Activated CD4-positive, alpha-beta T cell treated with anti-CD3 and anti-CD28 coated beads, Interleukin-2, amount 50 U/mL, for 48 hours (primary cell): ENCODE results near the gene STEAP1B.

Experiments used
- DNase-seq, 2 experiments: peaks; one replicate each; pipeline ENCODE4 v3.0.0-alpha.2; 2020

The STEAP1B gene

DNA sequence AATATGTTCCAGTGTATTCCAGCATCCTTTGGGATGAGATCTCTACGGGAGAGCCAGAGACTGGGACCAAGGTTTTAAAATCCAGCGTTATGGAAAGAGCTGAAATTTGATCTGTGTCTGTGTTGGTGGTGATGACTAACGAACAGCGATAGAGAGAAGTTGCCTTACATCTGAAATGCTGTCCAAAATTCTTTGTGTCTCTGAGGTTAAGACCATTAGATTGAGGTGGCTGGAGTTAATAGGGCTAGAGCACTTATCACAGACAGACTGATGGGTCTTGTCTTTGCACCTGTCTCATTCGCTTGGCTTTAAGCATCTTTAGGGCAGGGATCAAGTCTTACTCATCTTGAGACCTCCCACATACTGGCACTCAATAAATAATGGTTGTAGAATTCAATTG, 102.0 kb downstream of the STEAP1B start:
- no peak for DNase-seq

DNA sequence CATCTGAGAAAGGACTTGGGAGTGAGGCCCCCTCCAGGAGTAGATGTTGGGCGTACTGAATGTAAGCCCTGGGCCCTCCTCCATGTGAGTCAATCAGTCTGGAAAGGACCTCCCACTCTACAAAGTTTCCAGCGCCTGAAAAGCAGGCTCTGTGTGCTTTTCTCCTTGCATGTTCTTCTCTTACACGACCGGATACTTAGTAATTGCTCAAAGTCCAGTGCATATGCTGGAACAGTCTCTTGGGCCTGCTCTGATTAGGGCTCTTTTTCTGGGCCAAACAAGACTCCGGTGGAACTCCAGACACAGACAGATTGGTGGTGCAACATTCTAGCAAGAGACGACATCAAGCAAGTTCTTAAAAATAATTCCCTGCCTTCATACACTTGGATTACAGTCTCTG, 104.8 kb downstream of the STEAP1B start:
- DNase-seq: no peak

DNA sequence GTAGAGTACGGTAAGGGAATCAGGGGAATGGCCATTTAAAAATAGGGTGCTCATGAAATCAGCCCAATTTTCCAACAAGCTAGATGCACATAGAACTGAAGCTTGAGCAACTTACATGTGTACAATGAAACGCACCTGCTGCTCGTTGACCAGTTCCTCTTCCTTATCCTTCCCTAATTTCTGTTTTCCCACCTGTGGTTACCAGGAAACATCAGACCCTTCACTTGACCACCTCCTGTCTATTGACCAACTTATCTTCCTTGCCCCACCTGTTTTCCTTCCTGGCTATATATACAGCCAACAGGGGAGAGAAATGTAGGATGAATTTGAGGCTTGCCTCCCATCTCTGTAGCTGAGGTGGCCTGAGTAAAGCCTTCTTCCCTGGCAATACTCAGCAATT, 105.2 kb downstream of the STEAP1B start:
- DNase-seq: no peak

DNA sequence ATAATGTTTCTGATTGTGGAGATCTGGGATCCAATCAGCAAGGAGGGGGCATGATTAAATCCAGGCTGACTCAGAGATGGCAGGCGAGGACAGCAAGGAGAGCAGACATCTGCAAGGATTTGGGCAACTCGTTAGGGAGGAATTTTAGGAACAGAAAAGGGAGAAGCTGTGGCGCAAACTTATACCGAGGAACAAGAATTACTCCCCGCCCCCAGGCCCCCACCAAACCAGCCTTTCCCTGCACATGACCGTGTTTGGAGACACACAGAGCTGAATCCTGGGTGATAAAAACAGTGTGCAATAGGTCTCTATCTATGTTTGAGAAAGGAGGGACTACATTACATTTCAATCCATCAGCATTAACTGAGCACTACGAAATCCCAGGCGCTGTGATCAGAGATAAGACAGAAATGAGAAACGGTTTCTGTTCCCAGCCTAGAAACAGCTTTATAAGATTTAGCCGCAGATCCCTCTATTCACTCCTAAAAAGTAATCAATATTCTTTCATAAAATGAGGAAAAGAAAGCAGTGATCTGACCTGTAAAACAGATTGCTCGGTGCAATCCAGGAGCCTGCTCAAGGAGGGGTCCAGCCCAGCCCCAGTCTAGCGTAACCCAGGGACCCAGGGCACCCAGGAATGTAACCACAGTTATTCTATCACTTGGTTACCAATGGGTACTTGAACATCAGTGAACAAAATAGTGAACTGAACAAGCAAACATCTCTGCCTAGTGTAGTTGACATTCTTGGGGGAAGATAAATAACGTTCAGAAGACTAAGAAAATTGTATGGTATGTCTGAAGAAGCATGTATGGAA, 105.9 kb downstream of the STEAP1B start:
- no peak for DNase-seq

DNA sequence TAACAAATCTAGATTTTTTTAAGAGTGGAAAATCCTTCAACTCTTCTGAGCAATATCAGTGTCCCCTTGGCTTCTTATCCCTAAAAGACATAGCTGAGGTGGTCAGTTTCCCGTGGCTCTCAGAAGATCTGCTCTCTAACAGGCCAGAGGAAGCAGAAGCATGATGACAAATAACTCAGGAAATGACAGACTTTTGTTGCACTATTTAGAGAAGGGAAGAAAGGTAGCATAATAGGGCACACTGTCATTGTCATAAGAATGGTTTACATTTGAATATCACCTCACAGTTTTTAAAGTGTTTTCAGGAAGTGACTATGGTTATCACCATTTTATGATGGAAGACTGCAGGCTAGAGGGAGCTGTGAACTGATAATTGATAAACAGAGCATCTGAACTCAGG, 109.5 kb downstream of the STEAP1B start:
- no peak for DNase-seq

DNA sequence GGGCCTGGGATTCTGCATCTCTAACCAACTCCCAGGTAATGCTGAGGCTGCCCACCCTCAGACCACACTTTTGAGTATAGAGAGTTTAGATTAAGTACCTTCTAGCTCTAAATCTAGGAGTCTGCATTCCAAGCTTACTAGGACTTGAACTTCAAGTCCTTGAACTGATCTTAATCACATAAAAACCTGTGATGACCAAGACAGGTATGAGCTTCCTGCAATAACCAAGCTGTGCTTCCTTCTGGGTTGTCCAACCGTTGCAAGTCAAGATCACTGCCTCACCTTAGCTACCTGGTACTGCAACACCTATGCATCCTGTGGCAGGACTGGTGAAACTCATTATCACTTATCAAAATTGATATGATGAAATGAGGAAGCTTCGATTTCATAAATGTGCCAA, 110.1 kb downstream of the STEAP1B start:
- no peak for DNase-seq

DNA sequence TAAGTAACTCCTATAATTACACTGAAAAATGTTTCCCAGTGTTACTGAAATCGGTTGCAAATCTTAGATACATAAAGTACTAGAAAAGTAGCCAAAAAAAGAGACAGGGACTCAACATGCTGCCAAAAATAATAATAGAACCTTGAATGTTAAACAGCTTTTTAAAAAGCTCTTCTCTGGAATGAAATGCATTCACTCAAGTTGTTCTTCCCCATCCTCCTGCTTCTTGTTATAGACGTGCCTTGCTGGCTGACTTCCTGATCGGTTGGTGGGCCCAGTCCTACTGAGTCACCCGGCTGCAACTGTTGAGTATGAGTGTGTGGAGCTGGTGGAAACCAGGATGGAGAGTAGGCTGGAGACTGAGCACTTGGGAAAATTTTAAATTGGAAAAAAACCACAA, 112.4 kb downstream of the STEAP1B start:
- DNase-seq: no peak

DNA sequence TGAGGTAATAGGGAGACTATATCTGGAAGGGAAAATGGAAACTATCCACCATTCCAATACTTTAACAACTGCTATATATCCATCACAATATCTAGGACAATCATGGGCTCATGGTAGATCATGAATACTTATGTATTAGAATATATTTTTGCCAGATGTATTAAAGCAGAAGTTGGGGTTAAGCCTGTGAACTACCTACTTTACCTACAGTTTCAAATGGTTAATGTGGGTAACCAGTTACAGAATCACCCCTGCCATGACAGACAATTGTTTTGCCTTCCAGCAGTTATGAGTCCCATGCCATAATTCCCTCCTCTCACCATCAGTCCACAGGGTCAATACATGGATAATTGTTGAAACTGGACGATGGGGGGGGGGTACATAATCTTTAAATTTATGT, 113.1 kb downstream of the STEAP1B start:
- DNase-seq: no peak

DNA sequence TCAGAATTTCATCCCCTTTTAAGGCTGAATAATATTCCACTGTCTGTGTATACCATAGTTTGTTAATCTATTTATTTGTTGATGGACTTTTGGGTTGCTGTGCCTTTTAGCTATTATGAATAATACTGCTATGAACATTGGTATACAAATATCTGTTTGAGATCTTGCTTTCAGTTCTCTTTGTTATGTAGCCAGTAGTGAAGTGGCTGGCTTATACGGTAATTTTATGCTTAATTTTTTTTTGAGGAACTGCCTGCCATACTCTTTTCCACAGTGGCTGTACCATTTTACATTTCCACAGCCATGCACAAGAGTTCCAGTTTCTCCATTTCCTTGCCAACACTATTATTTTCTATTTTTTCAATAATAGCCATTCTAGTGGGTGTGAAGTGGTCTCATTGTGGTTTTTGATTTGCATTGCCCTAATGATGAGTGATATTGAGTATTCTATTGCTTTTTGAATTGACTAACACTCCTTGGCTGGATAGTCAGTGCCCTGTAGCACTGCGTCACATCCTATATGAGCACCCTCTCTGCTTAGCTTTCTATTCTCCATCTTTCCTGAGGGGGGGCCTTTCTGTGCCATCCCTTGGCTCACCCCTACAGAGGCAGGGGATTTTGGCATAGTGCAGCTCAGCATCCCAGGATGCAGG, 113.7 kb downstream of the STEAP1B start:
- no peak for DNase-seq

DNA sequence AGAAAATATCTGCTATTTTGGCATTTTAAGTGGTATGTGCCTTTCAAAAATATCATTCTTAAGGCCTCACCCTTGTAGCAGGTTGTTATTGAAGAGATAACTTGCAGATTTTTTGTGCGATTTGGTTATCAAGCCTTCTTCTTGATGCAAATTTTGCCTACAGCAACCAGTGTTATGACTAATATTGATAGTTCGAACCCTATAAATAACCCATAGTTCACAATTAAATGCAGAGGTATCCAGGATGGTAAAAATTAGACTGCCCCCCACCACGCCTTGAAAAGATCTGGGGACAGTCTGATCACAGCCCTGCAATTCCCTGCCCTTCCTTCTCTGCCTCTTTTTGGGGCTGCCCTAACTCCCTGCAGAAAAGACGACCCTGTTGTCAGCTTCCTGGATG, 114.7 kb downstream of the STEAP1B start:
- no peak for DNase-seq

DNA sequence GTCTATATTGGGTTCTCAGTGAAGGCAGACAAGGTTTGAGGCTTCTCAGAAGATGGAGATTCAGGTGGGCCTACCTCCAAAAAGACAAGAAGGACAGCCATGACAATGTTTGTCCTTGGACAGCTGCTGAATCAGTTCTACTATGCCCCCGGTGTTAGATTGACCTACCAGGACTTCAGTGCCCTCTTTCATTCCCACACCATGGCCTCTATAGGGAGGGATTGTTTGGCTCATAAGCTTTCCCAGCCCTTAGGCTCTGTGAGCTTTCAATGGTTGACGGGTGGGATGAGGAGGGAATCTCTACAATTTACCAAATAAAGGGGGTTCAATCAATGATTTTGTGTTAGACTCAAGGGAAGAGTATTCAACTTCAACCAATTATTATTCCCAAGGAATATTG, 119.7 kb downstream of the STEAP1B start:
- DNase-seq: no peak

DNA sequence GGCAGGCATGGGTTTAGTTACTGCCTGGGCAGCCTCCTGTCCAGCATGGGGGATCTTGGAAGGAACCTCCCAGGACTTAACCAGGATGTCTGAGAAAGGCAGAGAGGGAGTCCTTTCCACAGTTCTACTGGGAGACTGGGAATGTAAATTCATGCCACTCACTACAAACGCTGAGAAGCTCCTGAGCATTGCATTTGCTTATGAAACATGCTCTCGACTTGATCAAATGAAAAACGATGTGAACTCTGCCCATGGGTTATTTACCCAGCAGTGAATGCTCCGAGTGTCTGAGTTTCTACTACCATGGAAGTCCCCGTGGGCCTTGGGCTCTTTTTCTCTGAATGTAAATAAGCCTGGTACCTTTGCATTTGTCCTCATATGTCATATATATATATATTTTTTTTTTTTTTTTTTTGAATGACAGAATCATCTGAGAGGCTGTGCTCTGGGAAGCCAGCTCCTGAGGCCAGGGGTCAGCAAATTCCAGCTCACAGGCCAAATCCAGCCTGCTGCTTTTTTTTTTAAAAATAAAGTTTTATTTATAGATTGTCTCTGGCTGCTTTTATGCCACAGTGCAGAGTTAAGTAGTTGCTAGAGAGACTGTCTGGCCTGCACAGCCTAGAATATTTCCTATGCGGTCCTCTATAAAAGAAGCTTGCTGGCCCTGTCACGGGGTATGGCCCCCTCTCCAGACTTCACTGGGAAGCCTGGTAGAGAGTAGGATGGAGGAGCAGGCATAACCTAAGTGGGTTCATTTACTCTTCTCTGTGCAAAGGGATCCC, 121.6 kb downstream of the STEAP1B start:
- DNase-seq: no peak

DNA sequence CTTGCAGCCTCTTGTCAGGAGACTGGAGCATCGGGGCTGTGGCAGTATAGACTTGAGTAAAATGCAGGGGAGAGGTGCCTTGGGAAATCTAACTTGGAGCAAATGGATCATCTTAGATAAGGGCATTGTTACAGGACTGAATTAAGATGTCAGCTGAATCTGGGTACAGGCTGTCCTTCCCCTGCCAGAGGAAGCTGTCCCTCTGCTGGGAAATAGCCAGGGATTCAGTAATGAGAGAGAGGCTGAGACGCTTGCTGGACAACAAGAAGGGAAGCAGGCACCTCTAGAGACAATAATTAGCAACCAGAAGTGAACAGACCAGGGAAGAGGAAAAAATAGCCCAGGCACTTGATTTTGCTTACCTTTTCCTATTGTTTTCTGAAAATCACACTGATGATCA, 122.3 kb downstream of the STEAP1B start:
- DNase-seq: no peak

DNA sequence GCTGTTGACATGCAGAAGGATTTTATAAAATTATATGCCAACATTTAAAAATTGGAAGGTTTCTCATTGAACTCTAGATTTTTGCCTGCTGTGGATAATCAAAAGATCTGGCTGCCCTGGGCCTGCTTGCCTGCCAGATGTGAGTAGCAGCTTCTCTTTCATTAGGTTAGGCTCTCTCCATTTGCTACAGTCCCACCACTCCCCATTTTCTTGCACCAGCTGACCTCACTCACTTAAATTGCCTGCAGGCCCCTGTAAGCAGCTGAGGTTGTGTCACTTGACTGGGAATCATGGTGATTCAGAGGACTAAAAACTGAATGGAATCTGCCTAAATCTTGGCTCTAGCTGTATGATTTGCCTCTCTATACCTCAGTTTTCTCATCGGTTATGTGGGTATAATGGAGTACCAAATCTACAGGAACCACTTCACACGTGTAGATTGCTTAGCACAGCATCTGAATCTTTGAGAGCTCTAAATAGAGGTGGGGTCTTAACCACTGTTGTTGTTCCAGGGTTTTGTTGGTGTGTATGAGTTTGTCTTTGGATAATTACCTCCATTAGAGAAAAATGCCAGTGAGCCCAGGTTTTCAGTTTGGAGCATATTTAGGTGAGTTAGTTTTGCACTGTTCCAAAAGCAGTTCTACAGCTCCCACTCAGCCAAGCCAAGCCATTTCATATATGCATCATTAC, 124.5 kb downstream of the STEAP1B start:
- DNase-seq: no peak

DNA sequence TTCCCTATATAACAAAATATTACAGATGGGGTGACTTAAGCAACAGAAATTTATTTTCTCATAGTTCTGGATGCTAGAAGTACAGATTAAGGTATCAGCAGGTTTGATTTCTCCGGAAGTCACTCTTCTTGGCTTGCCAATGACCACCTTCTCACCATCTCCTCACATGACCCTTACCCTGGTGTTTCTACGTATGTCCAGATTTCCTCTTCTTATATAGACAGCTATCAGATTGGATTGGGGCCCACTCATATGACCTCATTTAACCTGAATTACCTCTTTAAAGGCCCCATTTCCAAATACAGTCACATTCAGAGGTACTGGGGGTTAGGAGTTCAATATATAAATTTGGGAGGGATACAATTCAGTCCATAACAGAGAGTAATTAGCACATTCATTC, 126.1 kb downstream of the STEAP1B start:
- no peak for DNase-seq

DNA sequence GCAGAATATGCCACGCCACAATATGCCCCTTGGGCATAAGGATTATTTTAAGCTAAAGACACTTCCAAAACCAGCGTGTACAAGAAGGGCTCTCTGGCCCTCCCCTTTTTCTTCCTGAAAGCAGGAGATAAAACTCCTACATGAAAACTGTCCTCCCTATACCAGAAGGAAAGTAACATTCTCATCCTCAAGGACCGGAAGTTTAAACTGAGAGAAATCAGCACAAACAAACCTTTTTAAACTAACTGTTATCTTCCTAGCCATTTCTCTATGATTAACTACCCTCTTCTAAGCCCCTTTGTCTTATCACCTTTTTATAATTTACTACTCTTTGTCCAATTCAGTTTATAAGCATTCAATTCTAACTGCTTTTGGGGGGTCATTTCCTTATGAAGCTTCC, 126.6 kb downstream of the STEAP1B start:
- no peak for DNase-seq

DNA sequence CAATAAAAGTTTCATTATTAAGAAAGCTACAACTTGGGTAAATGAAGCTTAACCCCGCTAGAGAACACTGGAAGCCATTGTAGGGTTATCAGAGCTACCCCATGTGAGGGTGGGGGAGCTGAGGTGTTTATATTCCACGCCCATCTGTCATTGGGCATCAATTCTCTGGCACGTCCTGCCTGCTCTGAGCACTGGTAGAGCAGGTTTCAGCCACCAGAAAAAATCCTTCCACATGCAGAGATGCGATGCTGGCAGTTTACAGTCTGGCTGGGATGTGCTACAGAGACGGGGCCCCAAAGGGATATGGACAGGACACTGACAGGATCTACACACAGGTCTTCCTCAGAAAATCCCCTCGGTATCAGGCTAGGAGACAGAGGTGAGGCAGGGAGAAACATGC, 127.1 kb downstream of the STEAP1B start:
- DNase-seq: no peak

DNA sequence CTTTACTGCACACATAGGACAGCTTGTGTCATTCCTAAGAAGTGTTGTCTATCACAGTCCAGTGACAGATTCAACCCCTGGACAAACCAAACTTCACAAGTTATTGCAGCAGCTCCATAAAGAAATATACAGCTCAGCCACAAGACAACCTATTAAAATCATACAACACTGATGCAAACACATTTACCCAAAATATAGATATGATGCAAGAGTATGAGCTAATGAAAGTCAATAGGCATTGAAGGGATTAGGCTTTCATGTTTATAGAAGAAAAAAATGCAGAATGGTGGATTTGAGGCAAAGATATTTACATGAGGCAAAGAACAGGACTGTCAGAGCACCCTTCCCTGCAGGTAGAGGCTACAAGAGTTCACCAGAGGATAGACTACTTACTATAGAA, 128.1 kb downstream of the STEAP1B start:
- DNase-seq: no peak
